Measurements from ENCODE around the gene ESRP2.

DNA sequence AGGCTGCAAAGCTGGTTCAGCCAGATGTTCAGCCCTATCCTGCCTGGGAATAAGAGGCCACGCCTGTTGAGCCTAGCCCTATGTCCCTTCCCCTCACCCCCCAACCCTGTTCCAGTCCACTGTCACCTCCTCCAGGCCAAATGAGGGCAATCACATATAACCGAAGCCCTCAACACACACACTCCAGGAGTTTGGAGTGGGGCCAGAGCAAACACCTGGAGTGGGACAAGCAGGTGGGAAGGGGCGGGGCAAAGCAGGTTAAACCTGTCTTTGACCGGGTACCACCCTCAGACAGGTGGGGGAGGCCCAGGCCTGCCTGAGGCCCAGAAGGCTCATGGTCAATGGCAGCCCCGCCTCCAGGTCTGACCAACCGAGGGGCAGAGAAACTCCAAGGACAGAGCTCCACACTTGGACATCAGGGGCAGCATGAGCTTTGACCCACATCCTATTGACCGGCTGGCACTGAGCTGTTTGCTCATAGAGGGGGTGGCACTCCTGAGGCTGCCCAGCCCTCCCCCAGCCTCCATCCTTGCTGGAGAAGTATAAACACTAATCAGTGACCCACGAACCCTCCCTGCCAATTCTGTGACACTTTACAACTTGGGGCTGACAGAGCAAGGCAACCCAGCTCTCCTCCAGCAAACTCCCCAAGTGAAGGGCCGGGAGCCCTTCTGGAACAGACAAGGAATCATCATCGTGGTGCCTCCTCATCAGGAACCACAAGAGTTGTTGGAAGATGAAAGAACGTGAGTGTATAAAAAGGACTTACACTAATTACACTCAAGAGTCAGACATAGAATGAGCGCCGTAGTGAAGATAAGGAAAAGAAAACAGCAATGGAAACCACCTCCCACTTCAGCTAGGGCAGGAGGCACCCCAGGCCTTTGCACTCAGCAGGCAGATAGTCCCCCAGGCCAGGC, 1.5 kb downstream of the ESRP2 start:
- no peak for TF ChIP-seq POLR2A (IDR thresholded peaks at IDR 0.05)
- TF ChIP-seq, protein P1, sequence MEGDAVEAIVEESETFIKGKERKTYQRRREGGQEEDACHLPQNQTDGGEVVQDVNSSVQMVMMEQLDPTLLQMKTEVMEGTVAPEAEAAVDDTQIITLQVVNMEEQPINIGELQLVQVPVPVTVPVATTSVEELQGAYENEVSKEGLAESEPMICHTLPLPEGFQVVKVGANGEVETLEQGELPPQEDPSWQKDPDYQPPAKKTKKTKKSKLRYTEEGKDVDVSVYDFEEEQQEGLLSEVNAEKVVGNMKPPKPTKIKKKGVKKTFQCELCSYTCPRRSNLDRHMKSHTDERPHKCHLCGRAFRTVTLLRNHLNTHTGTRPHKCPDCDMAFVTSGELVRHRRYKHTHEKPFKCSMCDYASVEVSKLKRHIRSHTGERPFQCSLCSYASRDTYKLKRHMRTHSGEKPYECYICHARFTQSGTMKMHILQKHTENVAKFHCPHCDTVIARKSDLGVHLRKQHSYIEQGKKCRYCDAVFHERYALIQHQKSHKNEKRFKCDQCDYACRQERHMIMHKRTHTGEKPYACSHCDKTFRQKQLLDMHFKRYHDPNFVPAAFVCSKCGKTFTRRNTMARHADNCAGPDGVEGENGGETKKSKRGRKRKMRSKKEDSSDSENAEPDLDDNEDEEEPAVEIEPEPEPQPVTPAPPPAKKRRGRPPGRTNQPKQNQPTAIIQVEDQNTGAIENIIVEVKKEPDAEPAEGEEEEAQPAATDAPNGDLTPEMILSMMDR (IDR thresholded peaks at IDR 0.05): no peak
- TF ChIP-seq POLR2AphosphoS5 (IDR thresholded peaks at IDR 0.05): peak; percentile 30 to 68 (median 32)
